WTC11 (cell line): ENCODE measurements around the gene ZNF804B.

Experiments
- CREB1 ChIP-seq: sonication (generic); formaldehyde crosslinking; IDR thresholded peaks from 2 replicates; pipeline ENCODE4 v1.8.0; 2023; ENCODE audit warnings: mild to moderate bottlenecking, missing genetic modification reagents
- CTCF ChIP-seq: fragments of 200-600 bp; IDR thresholded peaks from 2 replicates; pipeline ENCODE4 v1.8.0; 2022; ENCODE audit warnings: antibody characterized with exemption

- no peak for TF ChIP-seq CTCF
- no peak for TF ChIP-seq CREB1
These were observed 270.4 kb downstream of the ZNF804B start for GRCh38 chr7:89029864-89030263.
